ENCODE results near the gene RNASEH1.

DNA sequence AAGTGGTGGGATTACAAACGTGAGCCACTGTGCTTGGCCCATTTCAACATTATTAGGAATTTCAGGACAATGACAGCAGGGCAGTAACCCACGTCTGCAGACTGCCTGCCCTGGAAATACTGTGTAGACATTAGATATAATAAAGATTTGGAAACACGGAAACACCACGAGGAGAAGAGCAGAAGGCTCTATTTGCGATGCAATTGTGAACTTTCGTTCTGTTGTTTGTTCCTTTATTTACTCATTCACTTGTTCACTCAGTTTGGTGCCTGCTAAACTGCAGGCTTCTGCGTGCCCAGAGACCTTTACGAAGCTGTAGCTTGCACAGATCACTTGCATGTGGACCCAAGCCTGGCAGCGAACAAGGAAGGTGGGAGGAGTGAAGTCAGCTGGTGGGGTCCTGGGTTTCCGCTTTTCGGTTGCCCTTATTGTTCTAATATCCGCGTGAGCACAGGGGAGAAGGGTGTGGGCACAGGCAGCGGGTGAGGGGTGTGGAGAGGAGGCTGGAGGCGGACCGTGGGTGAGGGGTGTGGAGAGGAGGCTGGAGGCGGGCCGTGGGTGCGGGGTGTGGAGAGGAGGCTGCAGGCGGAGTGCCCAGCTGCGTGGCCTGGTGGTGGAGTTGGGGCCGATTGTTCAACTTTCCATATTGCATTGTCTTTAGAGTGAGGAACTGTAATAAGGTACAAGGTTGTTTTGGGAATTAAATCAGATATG, 40.2 kb upstream of the RNASEH1 start:
- TF ChIP-seq, protein P1, sequence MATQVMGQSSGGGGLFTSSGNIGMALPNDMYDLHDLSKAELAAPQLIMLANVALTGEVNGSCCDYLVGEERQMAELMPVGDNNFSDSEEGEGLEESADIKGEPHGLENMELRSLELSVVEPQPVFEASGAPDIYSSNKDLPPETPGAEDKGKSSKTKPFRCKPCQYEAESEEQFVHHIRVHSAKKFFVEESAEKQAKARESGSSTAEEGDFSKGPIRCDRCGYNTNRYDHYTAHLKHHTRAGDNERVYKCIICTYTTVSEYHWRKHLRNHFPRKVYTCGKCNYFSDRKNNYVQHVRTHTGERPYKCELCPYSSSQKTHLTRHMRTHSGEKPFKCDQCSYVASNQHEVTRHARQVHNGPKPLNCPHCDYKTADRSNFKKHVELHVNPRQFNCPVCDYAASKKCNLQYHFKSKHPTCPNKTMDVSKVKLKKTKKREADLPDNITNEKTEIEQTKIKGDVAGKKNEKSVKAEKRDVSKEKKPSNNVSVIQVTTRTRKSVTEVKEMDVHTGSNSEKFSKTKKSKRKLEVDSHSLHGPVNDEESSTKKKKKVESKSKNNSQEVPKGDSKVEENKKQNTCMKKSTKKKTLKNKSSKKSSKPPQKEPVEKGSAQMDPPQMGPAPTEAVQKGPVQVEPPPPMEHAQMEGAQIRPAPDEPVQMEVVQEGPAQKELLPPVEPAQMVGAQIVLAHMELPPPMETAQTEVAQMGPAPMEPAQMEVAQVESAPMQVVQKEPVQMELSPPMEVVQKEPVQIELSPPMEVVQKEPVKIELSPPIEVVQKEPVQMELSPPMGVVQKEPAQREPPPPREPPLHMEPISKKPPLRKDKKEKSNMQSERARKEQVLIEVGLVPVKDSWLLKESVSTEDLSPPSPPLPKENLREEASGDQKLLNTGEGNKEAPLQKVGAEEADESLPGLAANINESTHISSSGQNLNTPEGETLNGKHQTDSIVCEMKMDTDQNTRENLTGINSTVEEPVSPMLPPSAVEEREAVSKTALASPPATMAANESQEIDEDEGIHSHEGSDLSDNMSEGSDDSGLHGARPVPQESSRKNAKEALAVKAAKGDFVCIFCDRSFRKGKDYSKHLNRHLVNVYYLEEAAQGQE (IDR thresholded peaks at IDR 0.05; ENCODE audit: insufficient replicate concordance, low read depth): no peak
- TF ChIP-seq, protein P2, sequence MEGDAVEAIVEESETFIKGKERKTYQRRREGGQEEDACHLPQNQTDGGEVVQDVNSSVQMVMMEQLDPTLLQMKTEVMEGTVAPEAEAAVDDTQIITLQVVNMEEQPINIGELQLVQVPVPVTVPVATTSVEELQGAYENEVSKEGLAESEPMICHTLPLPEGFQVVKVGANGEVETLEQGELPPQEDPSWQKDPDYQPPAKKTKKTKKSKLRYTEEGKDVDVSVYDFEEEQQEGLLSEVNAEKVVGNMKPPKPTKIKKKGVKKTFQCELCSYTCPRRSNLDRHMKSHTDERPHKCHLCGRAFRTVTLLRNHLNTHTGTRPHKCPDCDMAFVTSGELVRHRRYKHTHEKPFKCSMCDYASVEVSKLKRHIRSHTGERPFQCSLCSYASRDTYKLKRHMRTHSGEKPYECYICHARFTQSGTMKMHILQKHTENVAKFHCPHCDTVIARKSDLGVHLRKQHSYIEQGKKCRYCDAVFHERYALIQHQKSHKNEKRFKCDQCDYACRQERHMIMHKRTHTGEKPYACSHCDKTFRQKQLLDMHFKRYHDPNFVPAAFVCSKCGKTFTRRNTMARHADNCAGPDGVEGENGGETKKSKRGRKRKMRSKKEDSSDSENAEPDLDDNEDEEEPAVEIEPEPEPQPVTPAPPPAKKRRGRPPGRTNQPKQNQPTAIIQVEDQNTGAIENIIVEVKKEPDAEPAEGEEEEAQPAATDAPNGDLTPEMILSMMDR (IDR thresholded peaks at IDR 0.05; ENCODE audit: insufficient read depth, low read length): no peak

Measured in HL-60 (cell line).